ENCODE results near the gene MOK. TPM values are rescaled to one million over a fixed set of nuclear protein-coding genes. Genes with fewer than 3 reads are reported as not detected.

Gene MOK
- total RNA-seq, 1 experiment from 2014 or later, result 2.0 TPM

GRCh38 chr14:102213470-102213869 is 91.5 kb downstream of the MOK start (continued):
- TF ChIP-seq, protein P1, sequence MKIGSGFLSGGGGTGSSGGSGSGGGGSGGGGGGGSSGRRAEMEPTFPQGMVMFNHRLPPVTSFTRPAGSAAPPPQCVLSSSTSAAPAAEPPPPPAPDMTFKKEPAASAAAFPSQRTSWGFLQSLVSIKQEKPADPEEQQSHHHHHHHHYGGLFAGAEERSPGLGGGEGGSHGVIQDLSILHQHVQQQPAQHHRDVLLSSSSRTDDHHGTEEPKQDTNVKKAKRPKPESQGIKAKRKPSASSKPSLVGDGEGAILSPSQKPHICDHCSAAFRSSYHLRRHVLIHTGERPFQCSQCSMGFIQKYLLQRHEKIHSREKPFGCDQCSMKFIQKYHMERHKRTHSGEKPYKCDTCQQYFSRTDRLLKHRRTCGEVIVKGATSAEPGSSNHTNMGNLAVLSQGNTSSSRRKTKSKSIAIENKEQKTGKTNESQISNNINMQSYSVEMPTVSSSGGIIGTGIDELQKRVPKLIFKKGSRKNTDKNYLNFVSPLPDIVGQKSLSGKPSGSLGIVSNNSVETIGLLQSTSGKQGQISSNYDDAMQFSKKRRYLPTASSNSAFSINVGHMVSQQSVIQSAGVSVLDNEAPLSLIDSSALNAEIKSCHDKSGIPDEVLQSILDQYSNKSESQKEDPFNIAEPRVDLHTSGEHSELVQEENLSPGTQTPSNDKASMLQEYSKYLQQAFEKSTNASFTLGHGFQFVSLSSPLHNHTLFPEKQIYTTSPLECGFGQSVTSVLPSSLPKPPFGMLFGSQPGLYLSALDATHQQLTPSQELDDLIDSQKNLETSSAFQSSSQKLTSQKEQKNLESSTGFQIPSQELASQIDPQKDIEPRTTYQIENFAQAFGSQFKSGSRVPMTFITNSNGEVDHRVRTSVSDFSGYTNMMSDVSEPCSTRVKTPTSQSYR (CRISPR knock-in tag; IDR thresholded peaks at IDR 0.05), result no peak
- no peak for TF ChIP-seq CREB1 (CRISPR knock-in tag; IDR thresholded peaks at IDR 0.05)
- TF ChIP-seq FOXP4 (CRISPR knock-in tag; IDR thresholded peaks at IDR 0.05), result no peak

DNA sequence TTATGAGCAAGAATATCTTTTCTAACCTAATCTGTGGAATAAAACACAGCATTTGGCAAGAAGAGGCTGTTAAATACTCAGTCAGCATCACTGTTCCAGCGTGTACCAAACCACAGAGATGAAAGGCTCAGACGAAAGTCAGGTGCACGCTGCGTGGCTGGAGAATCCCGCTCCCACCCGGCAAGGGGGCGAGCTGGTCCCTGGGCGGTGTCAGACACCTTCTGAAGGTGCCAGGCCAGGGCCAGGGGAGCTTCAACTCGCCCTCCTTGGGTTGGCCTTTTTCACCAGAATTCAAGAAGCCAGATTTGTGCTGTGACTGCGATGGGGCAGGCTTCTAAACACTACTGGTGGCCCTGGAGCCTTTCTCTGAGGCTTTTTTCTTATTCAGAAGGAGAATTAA is 92.1 kb downstream of the MOK start:
- Mint-ChIP-seq H3K4me1 (peaks cover 25% of the 10 kb centered on the region), H3K36me3 (peaks cover 7% of the 10 kb centered on the region; the same call in 1 of the 2 replicates), H3K27me3 (ENCODE audit: low read depth) (no peaks in the 10 kb centered on the region), H3K4me3 (no peak overlapping the region), H3K27ac (no peak overlapping the region), H3K9me3 (no peaks in the 10 kb centered on the region)
- ChIA-PET CTCF (interaction anchor here (0.6 to 2.1 kb wide), 8 partner anchors 30 to 1835 kb away, joined by 3 to 9 read pairs (median 4); no protein-coding TSS in a partner anchor), POLR2A (interaction anchor here (0.5 kb wide), 1 partner anchor 58 kb away, joined by 3 read pairs; no protein-coding TSS in a partner anchor)
- DNase-seq (ENCODE audit: low spot score) (no peak), ATAC-seq (no peak)
- TF ChIP-seq OVOL2 (CRISPR knock-in tag; IDR thresholded peaks at IDR 0.05; ENCODE audit: borderline replicate concordance), result no peak
- no peak for TF ChIP-seq RORB (CRISPR knock-in tag; IDR thresholded peaks at IDR 0.05)
- TF ChIP-seq, protein P2, sequence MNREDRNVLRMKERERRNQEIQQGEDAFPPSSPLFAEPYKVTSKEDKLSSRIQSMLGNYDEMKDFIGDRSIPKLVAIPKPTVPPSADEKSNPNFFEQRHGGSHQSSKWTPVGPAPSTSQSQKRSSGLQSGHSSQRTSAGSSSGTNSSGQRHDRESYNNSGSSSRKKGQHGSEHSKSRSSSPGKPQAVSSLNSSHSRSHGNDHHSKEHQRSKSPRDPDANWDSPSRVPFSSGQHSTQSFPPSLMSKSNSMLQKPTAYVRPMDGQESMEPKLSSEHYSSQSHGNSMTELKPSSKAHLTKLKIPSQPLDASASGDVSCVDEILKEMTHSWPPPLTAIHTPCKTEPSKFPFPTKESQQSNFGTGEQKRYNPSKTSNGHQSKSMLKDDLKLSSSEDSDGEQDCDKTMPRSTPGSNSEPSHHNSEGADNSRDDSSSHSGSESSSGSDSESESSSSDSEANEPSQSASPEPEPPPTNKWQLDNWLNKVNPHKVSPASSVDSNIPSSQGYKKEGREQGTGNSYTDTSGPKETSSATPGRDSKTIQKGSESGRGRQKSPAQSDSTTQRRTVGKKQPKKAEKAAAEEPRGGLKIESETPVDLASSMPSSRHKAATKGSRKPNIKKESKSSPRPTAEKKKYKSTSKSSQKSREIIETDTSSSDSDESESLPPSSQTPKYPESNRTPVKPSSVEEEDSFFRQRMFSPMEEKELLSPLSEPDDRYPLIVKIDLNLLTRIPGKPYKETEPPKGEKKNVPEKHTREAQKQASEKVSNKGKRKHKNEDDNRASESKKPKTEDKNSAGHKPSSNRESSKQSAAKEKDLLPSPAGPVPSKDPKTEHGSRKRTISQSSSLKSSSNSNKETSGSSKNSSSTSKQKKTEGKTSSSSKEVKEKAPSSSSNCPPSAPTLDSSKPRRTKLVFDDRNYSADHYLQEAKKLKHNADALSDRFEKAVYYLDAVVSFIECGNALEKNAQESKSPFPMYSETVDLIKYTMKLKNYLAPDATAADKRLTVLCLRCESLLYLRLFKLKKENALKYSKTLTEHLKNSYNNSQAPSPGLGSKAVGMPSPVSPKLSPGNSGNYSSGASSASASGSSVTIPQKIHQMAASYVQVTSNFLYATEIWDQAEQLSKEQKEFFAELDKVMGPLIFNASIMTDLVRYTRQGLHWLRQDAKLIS (CRISPR knock-in tag; IDR thresholded peaks at IDR 0.05; ENCODE audit: borderline replicate concordance), result no peak
- no peak for TF ChIP-seq IRF1 (CRISPR knock-in tag; IDR thresholded peaks at IDR 0.05)
- TF ChIP-seq PRDM15 (CRISPR knock-in tag; IDR thresholded peaks at IDR 0.05), result no peak
- TF ChIP-seq, protein P3, sequence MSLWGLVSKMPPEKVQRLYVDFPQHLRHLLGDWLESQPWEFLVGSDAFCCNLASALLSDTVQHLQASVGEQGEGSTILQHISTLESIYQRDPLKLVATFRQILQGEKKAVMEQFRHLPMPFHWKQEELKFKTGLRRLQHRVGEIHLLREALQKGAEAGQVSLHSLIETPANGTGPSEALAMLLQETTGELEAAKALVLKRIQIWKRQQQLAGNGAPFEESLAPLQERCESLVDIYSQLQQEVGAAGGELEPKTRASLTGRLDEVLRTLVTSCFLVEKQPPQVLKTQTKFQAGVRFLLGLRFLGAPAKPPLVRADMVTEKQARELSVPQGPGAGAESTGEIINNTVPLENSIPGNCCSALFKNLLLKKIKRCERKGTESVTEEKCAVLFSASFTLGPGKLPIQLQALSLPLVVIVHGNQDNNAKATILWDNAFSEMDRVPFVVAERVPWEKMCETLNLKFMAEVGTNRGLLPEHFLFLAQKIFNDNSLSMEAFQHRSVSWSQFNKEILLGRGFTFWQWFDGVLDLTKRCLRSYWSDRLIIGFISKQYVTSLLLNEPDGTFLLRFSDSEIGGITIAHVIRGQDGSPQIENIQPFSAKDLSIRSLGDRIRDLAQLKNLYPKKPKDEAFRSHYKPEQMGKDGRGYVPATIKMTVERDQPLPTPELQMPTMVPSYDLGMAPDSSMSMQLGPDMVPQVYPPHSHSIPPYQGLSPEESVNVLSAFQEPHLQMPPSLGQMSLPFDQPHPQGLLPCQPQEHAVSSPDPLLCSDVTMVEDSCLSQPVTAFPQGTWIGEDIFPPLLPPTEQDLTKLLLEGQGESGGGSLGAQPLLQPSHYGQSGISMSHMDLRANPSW (CRISPR knock-in tag; conservative IDR thresholded peaks at IDR 0.05; ENCODE audit: low read depth), result no peak
- TF ChIP-seq TP53 (CRISPR knock-in tag; IDR thresholded peaks at IDR 0.05), result no peak
- TF ChIP-seq KAT7 (CRISPR knock-in tag; IDR thresholded peaks at IDR 0.05; ENCODE audit: borderline replicate concordance), result no peak
- no peak for TF ChIP-seq ARID4B (CRISPR knock-in tag; IDR thresholded peaks at IDR 0.05; ENCODE audit: borderline replicate concordance)
- TF ChIP-seq TEAD1 (CRISPR knock-in tag; IDR thresholded peaks at IDR 0.05), result no peak
- TF ChIP-seq ZNF671 (CRISPR knock-in tag; IDR thresholded peaks at IDR 0.05), result no peak
- TF ChIP-seq ZNF219 (CRISPR knock-in tag; IDR thresholded peaks at IDR 0.05; ENCODE audit: borderline replicate concordance), result no peak

All from WTC11 (cell line).